ENCODE data around the gene CELF4.

The CELF4 gene

GRCh38 chr18:37328946-37329719 is 236.5 kb downstream of the CELF4 start:
- FAIRE-seq (no peak), DNase-seq (ENCODE audit: low spot score) (no peak)

GRCh38 chr18:37327063-37327577 is 238.5 kb downstream of the CELF4 start:
- DNase-seq (ENCODE audit: low spot score) (no peak), FAIRE-seq (no peak)

- FAIRE-seq (no peak), DNase-seq (ENCODE audit: low spot score) (peak; percentile 54)
Observed at GRCh38 chr18:37322492-37323035, 243.0 kb downstream of the CELF4 start.

GRCh38 chr18:37321582-37322491 is 243.8 kb downstream of the CELF4 start:
- no peak for DNase-seq (ENCODE audit: low spot score)
- FAIRE-seq: no peak

- no peak for FAIRE-seq
- DNase-seq (ENCODE audit: low spot score): no peak
Observed at GRCh38 chr18:37320317-37320716, 245.3 kb downstream of the CELF4 start.

- FAIRE-seq: no peak
Observed at GRCh38 chr18:37318360-37319355, 246.9 kb downstream of the CELF4 start.

GRCh38 chr18:37317486-37317885 is 248.1 kb downstream of the CELF4 start:
- FAIRE-seq: no peak

More at GRCh38 chr18:37318360-37319355, 246.9 kb downstream of the CELF4 start:
- no peak for DNase-seq (ENCODE audit: low spot score)

GRCh38 chr18:37316468-37316867 is 249.1 kb downstream of the CELF4 start:
- FAIRE-seq (no peak), DNase-seq (ENCODE audit: low spot score) (no peak)

More at GRCh38 chr18:37317486-37317885, 248.1 kb downstream of the CELF4 start:
- DNase-seq (ENCODE audit: low spot score): no peak

- FAIRE-seq: no peak
- no peak for DNase-seq (ENCODE audit: low spot score)
Observed at GRCh38 chr18:37315935-37316334, 249.7 kb downstream of the CELF4 start.

GRCh38 chr18:37314534-37314933 is 251.1 kb downstream of the CELF4 start:
- DNase-seq (ENCODE audit: low spot score) (no peak), FAIRE-seq (no peak)

- DNase-seq (ENCODE audit: low spot score) (no peak), FAIRE-seq (no peak)
Observed at GRCh38 chr18:37313624-37314023, 252.0 kb downstream of the CELF4 start.

GRCh38 chr18:37309861-37310260 is 255.7 kb downstream of the CELF4 start:
- FAIRE-seq (no peak), DNase-seq (ENCODE audit: low spot score) (no peak)

- FAIRE-seq (no peak), DNase-seq (ENCODE audit: low spot score) (no peak)
Observed at GRCh38 chr18:37309059-37309458, 256.5 kb downstream of the CELF4 start.

- DNase-seq (ENCODE audit: low spot score) (no peak), FAIRE-seq (no peak)
Observed at GRCh38 chr18:37307181-37307580, 258.4 kb downstream of the CELF4 start.

- FAIRE-seq (no peak), DNase-seq (ENCODE audit: low spot score) (no peak)
Observed at GRCh38 chr18:37306432-37306831, 259.2 kb downstream of the CELF4 start.

- DNase-seq (ENCODE audit: low spot score) (no peak), FAIRE-seq (no peak)
Observed at GRCh38 chr18:37305066-37305465, 260.5 kb downstream of the CELF4 start.

GRCh38 chr18:37304012-37304680 is 261.5 kb downstream of the CELF4 start:
- no peak for FAIRE-seq

GRCh38 chr18:37303009-37303408 is 262.6 kb downstream of the CELF4 start:
- no peak for FAIRE-seq
- DNase-seq (ENCODE audit: low spot score): no peak

More at GRCh38 chr18:37304012-37304680, 261.5 kb downstream of the CELF4 start:
- no peak for DNase-seq (ENCODE audit: low spot score)

GRCh38 chr18:37302519-37302918 is 263.1 kb downstream of the CELF4 start:
- FAIRE-seq (no peak), DNase-seq (ENCODE audit: low spot score) (no peak)

Data from urothelium cell line (cell line).